IMR-90 (cell line): ENCODE measurements around the gene HCK. TPM values are rescaled to one million over a fixed set of nuclear protein-coding genes. Genes with fewer than 3 reads are reported as not detected.

Experiments used
- ATAC-seq: fragments of 200-7000 bp; cut with Tn5 transposase; 2 replicates; pipeline ENCODE4 v1.9.1; 2020; ENCODE audit warnings: low read depth, mild to moderate bottlenecking, moderate library complexity
- BruUV-seq: library from RNA; stranded (reverse); fragments of 400-500 nt; replicated peaks from 2 replicates; lab custom pipeline; 2021; lab: Mats Ljungman, UMichigan
- CTCF ChIA-PET: fragments of 300-600 bp; formaldehyde crosslinking; extraction: SDS; loops from one replicate; lab custom pipeline; 2021; ENCODE audit warnings: antibody characterized with exemption; lab: Yijun Ruan, JAX
- POLR2A ChIA-PET: fragments of 300-600 bp; sonication (Branson Sonifier 250); formaldehyde crosslinking; loops from one replicate; lab custom pipeline; 2022; ENCODE audit warnings: antibody characterized with exemption; ENCODE audit not compliant: unreplicated experiment; lab: Charles Lee
- DNase-seq: peaks from one replicate; pipeline ENCODE4 v3.0.0; 2013
- H2AFZ ChIP-seq: replicated peaks from 2 replicates; pipeline ENCODE3; 2013; ENCODE audit warnings: low read length, mild to moderate bottlenecking; ENCODE audit not compliant: poor library complexity
- H2AK5ac ChIP-seq: 2 replicates; pipeline ENCODE4 v1.6.1; 2013; ENCODE audit warnings: low read depth, low read length, inconsistent platforms
- H2AK9ac ChIP-seq: replicated peaks from 2 replicates; pipeline ENCODE3; 2013; ENCODE audit warnings: mild to moderate bottlenecking, low read depth, low read length, moderate library complexity; ENCODE audit not compliant: poor library complexity
- H2BK120ac ChIP-seq: 2 replicates; pipeline ENCODE4 v1.6.1; 2013; ENCODE audit warnings: low read depth, low read length, inconsistent platforms
- H2BK15ac ChIP-seq: 3 replicates; pipeline ENCODE4 v1.6.1; 2013; ENCODE audit warnings: low read depth, low read length, inconsistent platforms
- H2BK20ac ChIP-seq: 2 replicates; pipeline ENCODE4 v1.6.1; 2013; ENCODE audit warnings: low read depth, mild to moderate bottlenecking, inconsistent platforms, low read length, moderate library complexity
- H2BK5ac ChIP-seq: 2 replicates; pipeline ENCODE4 v1.6.1; 2013; ENCODE audit warnings: mild to moderate bottlenecking, low read depth, low read length, inconsistent platforms; ENCODE audit not compliant: poor library complexity, severe bottlenecking
- H3K14ac ChIP-seq: replicated peaks from 2 replicates; pipeline ENCODE4 v1.6.1; 2013; ENCODE audit warnings: low read depth, low read length, inconsistent platforms
- H3K18ac ChIP-seq: 2 replicates; pipeline ENCODE4 v1.6.1; 2013; ENCODE audit warnings: low read depth, low read length, control low read depth
- H3K23ac ChIP-seq: 2 replicates; pipeline ENCODE4 v1.6.1; 2013; ENCODE audit warnings: low read depth, low read length, inconsistent platforms
- H3K27ac ChIP-seq: 2 replicates; pipeline ENCODE4 v1.5.1; 2013; ENCODE audit warnings: mild to moderate bottlenecking, control low read depth, low read length; ENCODE audit not compliant: insufficient read depth
- H3K27me3 ChIP-seq: 2 replicates; pipeline ENCODE4 v1.6.1; 2013; ENCODE audit warnings: low read length; ENCODE audit not compliant: control insufficient read depth, insufficient read depth
- H3K36me3 ChIP-seq: 2 replicates; pipeline ENCODE4 v1.6.1; 2013; ENCODE audit warnings: low read length, mixed read lengths; ENCODE audit not compliant: control insufficient read depth, insufficient read depth
- H3K4ac ChIP-seq: 2 replicates; pipeline ENCODE4 v1.6.1; 2013; ENCODE audit warnings: low read depth, low read length, inconsistent platforms
- H3K4me1 ChIP-seq: 2 replicates; pipeline ENCODE4 v1.6.1; 2013; ENCODE audit warnings: low read length, mixed read lengths; ENCODE audit not compliant: control insufficient read depth, insufficient read depth
- H3K4me2 ChIP-seq: 2 replicates; pipeline ENCODE4 v1.6.1; 2013; ENCODE audit warnings: low read depth, mild to moderate bottlenecking, control low read depth, low read length, moderate library complexity
- H3K4me3 ChIP-seq: 2 replicates; pipeline ENCODE4 v1.5.1; 2013; ENCODE audit warnings: low read depth, mild to moderate bottlenecking, control low read depth, low read length, moderate library complexity; ENCODE audit not compliant: insufficient read depth
- H3K56ac ChIP-seq: 2 replicates; pipeline ENCODE4 v1.6.1; 2013; ENCODE audit warnings: low read length, inconsistent platforms; ENCODE audit not compliant: insufficient read depth; ENCODE audit errors: extremely low read depth
- H3K79me1 ChIP-seq, 2 experiments: 2 replicates each; pipeline ENCODE4 v1.6.1; 2013; ENCODE audit warnings: low read length in 2 of 2, inconsistent platforms in 1 of 2, low read depth in 1 of 2
- H3K9ac ChIP-seq: 2 replicates; pipeline ENCODE4 v1.6.1; 2013; ENCODE audit warnings: low read depth, low read length, control low read depth
- H3K9me1 ChIP-seq: 2 replicates; pipeline ENCODE4 v1.6.1; 2013; ENCODE audit warnings: low read length, inconsistent platforms; ENCODE audit not compliant: insufficient read depth
- H3K9me3 ChIP-seq: 2 replicates; pipeline ENCODE4 v1.6.1; 2013; ENCODE audit warnings: low read length; ENCODE audit not compliant: control insufficient read depth, insufficient read depth
- H4K20me1 ChIP-seq: 2 replicates; pipeline ENCODE4 v1.6.1; 2013; ENCODE audit warnings: low read length, inconsistent platforms; ENCODE audit not compliant: insufficient read depth
- H4K5ac ChIP-seq: 2 replicates; pipeline ENCODE4 v1.6.1; 2013; ENCODE audit warnings: mild to moderate bottlenecking, low read depth, low read length, control low read depth
- H4K8ac ChIP-seq, 2 experiments: 2 replicates each; pipeline ENCODE4 v1.6.1; 2013; ENCODE audit warnings: low read depth in 2 of 2, low read length in 2 of 2, control low read depth in 1 of 2, inconsistent platforms in 1 of 2
- H4K91ac ChIP-seq: 2 replicates; pipeline ENCODE4 v1.6.1; 2013; ENCODE audit warnings: low read depth, low read length, inconsistent platforms; ENCODE audit not compliant: insufficient read depth
- CEBPB ChIP-seq: IDR thresholded peaks from 2 replicates; pipeline ENCODE4 v1.6.1; 2012; ENCODE audit warnings: low read depth, low read length, improper control_type of control experiment
- FOS ChIP-seq: fragments of 150-350 bp; IDR thresholded peaks from 2 replicates; pipeline ENCODE4 v1.6.1; 2016; ENCODE audit warnings: low read depth, low read length
- MXI1 ChIP-seq: IDR thresholded peaks from 2 replicates; pipeline ENCODE4 v1.6.1; 2012; ENCODE audit warnings: low read depth, mild to moderate bottlenecking, low read length, moderate library complexity, borderline replicate concordance
- RAD21 ChIP-seq: IDR thresholded peaks from 2 replicates; pipeline ENCODE4 v1.6.1; 2012; ENCODE audit warnings: low read length, improper control_type of control experiment
- RCOR1 ChIP-seq: IDR thresholded peaks from 2 replicates; pipeline ENCODE4 v1.6.1; 2012; ENCODE audit warnings: mild to moderate bottlenecking, low read length, improper control_type of control experiment; ENCODE audit not compliant: insufficient replicate concordance
- WGBS, 2 experiments: methylation state at CpG; one replicate each; pipeline versions ENCODE4 v1.1.5 to v1.1.7; 2013; ENCODE audit warnings: missing lambda C conversion rate in 2 of 2; ENCODE audit not compliant: insufficient read length in 1 of 2; ENCODE audit errors: extremely low coverage in 2 of 2; 5-methylcytosine and 5-hydroxymethylcytosine counted together
- dilution Hi-C: fragments of 300-500 bp; cut with HindIII; formaldehyde crosslinking; loops from one replicate; pipeline ENCODE4 v1.14.3; 2018; ENCODE audit warnings: low sequenced_read_pairs; ENCODE audit not compliant: unreplicated experiment
- in situ Hi-C: fragments of 300-500 bp; cut with MboI; formaldehyde crosslinking; loops from 3 replicates; pipeline ENCODE4 v1.14.3; 2019; ENCODE audit warnings: low sequenced_read_pairs, inconsistent platforms, mixed read lengths
- intact Hi-C: fragments of 100-400 bp; cut with micrococcal nuclease; formaldehyde crosslinking; loops from 2 replicates; pipeline ENCODE4 v1.10.0; 2022
- polyA plus RNA-seq, 3 experiments: library from polyadenylated mRNA; depleted of rRNA; stranded (reverse); fragments of >200 nt; gene quantifications; 2 replicates each; pipeline ENCODE4 v1.2.3, GENCODE V29; 2012; ENCODE audit warnings: low replicate concordance in 1 of 3
- total RNA-seq: library from RNA; depleted of rRNA; stranded (reverse); fragments of >200 nt; gene quantifications from 2 replicates; pipeline ENCODE4 v1.2.3, GENCODE V29; 2012

The HCK gene
- total and polyA plus RNA-seq, 2 of the 4 experiments (the other 2 are of a cell fraction) = not detected

- Histone ChIP-seq H3K4me1 (peaks cover 10% of the 10 kb centered on the region), H3K79me1 (no peaks in the 10 kb centered on the region), H3K9ac (no peak overlapping the region), H2BK5ac (no peak overlapping the region), H4K91ac (no peak overlapping the region), H3K56ac (no peak overlapping the region), H3K4me2 (no peak overlapping the region), H3K4ac (no peak overlapping the region), H3K14ac (no peak overlapping the region), H2BK15ac (no peak overlapping the region), H2AK9ac (no peak overlapping the region), H4K5ac (no peak overlapping the region), H3K27ac (no peak overlapping the region), H3K23ac (no peak overlapping the region), H3K36me3 (no peaks in the 10 kb centered on the region), H2AK5ac (no peak overlapping the region), H3K27me3 (peaks cover 31% of the 10 kb centered on the region), H2BK120ac (no peak overlapping the region), H2AFZ (no peak overlapping the region), H2BK20ac (no peak overlapping the region), H3K18ac (no peak overlapping the region), H4K8ac (no peak overlapping the region), H3K4me3 (no peak overlapping the region), H3K9me1 (peaks cover 15% of the 10 kb centered on the region), H4K20me1 (peaks cover 9% of the 10 kb centered on the region; the same call in 1 of the 2 replicates), H3K9me3 (no peaks in the 10 kb centered on the region)
- ChIA-PET POLR2A (no interaction called here), CTCF (interaction anchor here (0.5 to 1.1 kb wide), 2 partner anchors 8 to 9 kb away, joined by 3 to 4 read pairs; no protein-coding TSS in a partner anchor)
- TF ChIP-seq RCOR1 (no peak), MXI1 (no peak), FOS (no peak), RAD21 (no peak), CEBPB (no peak)
- intact Hi-C loops (no loop called here), dilution Hi-C loops (no loop called here), in situ Hi-C loops (no loop called here)
- ATAC-seq = no peak
- BruUV-seq = no TSS peak
- no CpG with 5 or more reads among the region's 6 CpGs for WGBS, 2 experiments
- no peak for DNase-seq
Observed at GRCh38 chr20:32072168-32072750, 20.2 kb downstream of the HCK start.
